Gastroesophageal sphincter (tissue), 4 donors: ENCODE measurements around the gene MAST3. TPM values are rescaled to one million over a fixed set of nuclear protein-coding genes. Genes with fewer than 3 reads are reported as not detected.
A peak's percentile ranks its signal among the peaks of the same experiment; 100 is the strongest.

Experiments used
- ATAC-seq: fragments of 150-250 bp; one replicate; pipeline ENCODE4 v1.9.1; 2016; ENCODE audit warnings: mild to moderate bottlenecking, moderate library complexity
- H3K27ac ChIP-seq, 4 donors: fragments of 200-600 bp; sonication (generic) in 3 of 4; 1 replicate in 3 of 4; 2 replicates in 1 of 4; pipeline ENCODE4 v1.5.1; 2016 to 2019
- H3K27me3 ChIP-seq: fragments of 200-600 bp; sonication (generic); one replicate; pipeline ENCODE4 v1.5.1; 2019
- H3K36me3 ChIP-seq, 2 donors: fragments of 200-600 bp; sonication (generic); one replicate each; pipeline ENCODE4 v1.5.1; 2019; ENCODE audit warnings: control low read depth in 1 of 2
- H3K4me1 ChIP-seq, 3 donors: fragments of 200-600 bp; sonication (generic); 1 replicate in 2 of 3; 2 replicates in 1 of 3; pipeline ENCODE4 v1.5.1; 2016 to 2019; ENCODE audit warnings: control low read depth in 2 of 3
- H3K4me3 ChIP-seq, 2 donors: fragments of 200-600 bp; sonication (generic); one replicate each; pipeline ENCODE4 v1.5.1; 2019; ENCODE audit warnings: mild to moderate bottlenecking in 1 of 2, moderate library complexity in 1 of 2
- H3K9me3 ChIP-seq, 3 donors: fragments of 200-600 bp; sonication (generic); one replicate each; pipeline ENCODE4 v1.5.1; 2017 to 2019; ENCODE audit warnings: control low read depth in 2 of 3
- CTCF ChIP-seq, 4 experiments: fragments of 200-600 bp in 2 of 4; fragments of 450-650 bp in 2 of 4; sonication (generic) in 1 of 4; IDR thresholded peaks; one replicate each; pipeline ENCODE4 v1.5.1; 2017 to 2019; ENCODE audit warnings: antibody characterized with exemption in 4 of 4, mild to moderate bottlenecking in 2 of 4, moderate library complexity in 2 of 4
- EP300 ChIP-seq: sonication (generic); formaldehyde crosslinking; IDR thresholded peaks from one replicate; pipeline ENCODE4 v1.6.1; 2017; ENCODE audit warnings: antibody characterized with exemption, mild to moderate bottlenecking
- POLR2A ChIP-seq, 2 donors: fragments of 450-650 bp; IDR thresholded peaks; one replicate each; pipeline ENCODE4 v1.6.1; 2017; ENCODE audit warnings: antibody characterized with exemption in 2 of 2, mild to moderate bottlenecking in 2 of 2, moderate library complexity in 1 of 2
- POLR2AphosphoS5 ChIP-seq: sonication (generic); formaldehyde crosslinking; IDR thresholded peaks from one replicate; pipeline ENCODE4 v1.6.1; 2017; ENCODE audit warnings: antibody characterized with exemption
- WGBS, 2 donors: methylation state at CpG; one replicate each; pipeline ENCODE4 v1.1.5; 2018; ENCODE audit warnings: low coverage in 1 of 2; 5-methylcytosine and 5-hydroxymethylcytosine counted together
- total RNA-seq, 4 donors: library from RNA; depleted of rRNA; stranded (reverse); fragments of >200 nt; gene quantifications; one replicate each; pipeline ENCODE4 v1.1.0, GENCODE V29; 2016

MAST3 gene
- total RNA-seq, 4 donors from 2014 or later, result 3.3 to 8.8 (median 4.8) TPM

GRCh38 chr19:18117692-18118378, 20.3 kb downstream of the MAST3 start:
- Histone ChIP-seq H3K4me1 (peaks cover 0 to 26% (median 11%) of the 10 kb centered on the region in 3 donors), H3K9me3 (no peaks in the 10 kb centered on the region), H3K27me3 (no peaks in the 10 kb centered on the region), H3K27ac (peak overlapping the region; percentile 8 to 85 (median 78)), H3K4me3 (peak overlapping the region; percentile 55 to 80), H3K36me3 (peaks cover 0 to 12% of the 10 kb centered on the region in 2 donors)
- peak; percentile 94 for ATAC-seq
- TF ChIP-seq EP300, result no peak
- no peak for TF ChIP-seq POLR2AphosphoS5
- TF ChIP-seq CTCF (IDR thresholded peaks at IDR 0.05), result peak in 1 of 4 experiments; percentile 27
- TF ChIP-seq POLR2A (IDR thresholded peaks at IDR 0.05), result no peak
- WGBS, 2 donors, result 0 to 1% methylated on average over 9 to 12 of the region's 86 CpGs

- H3K27ac ChIP-seq, result peak overlapping the region in 3 of 4 donors; percentile 77 to 85 (median 78)
- H3K36me3 ChIP-seq, result peaks cover 0 to 19% of the 10 kb centered on the region in 2 donors
- no peaks in the 10 kb centered on the region for H3K9me3 ChIP-seq
- no peaks in the 10 kb centered on the region for H3K27me3 ChIP-seq
- H3K4me3 ChIP-seq, result peak overlapping the region; percentile 55 to 80
- ATAC-seq, result no peak
- no peak for TF ChIP-seq POLR2A (IDR thresholded peaks at IDR 0.05)
- 35 to 50% methylated on average over 5 of the region's 14 CpGs for WGBS, 2 donors
- peaks cover 0 to 26% (median 11%) of the 10 kb centered on the region in 3 donors for H3K4me1 ChIP-seq
These were observed 20.9 kb downstream of the MAST3 start for GRCh38 chr19:18118420-18119012.

- WGBS, 2 donors, result 32 to 80% methylated on average over 1 to 7 of the region's 13 CpGs
- peaks cover 0 to 25% of the 10 kb centered on the region in 2 donors for H3K36me3 ChIP-seq
- no peaks in the 10 kb centered on the region for H3K9me3 ChIP-seq
- H3K4me3 ChIP-seq, result no peak overlapping the region
- H3K4me1 ChIP-seq, result peaks cover 0 to 26% (median 11%) of the 10 kb centered on the region in 3 donors
- peak overlapping the region in 3 of 4 donors; percentile 77 to 85 (median 78) for H3K27ac ChIP-seq
- ATAC-seq, result no peak
- H3K27me3 ChIP-seq, result no peaks in the 10 kb centered on the region
- no peak for TF ChIP-seq POLR2AphosphoS5
- TF ChIP-seq CTCF (IDR thresholded peaks at IDR 0.05), result no peak
- no peak for TF ChIP-seq POLR2A (IDR thresholded peaks at IDR 0.05)
- no peak for TF ChIP-seq EP300
These were observed 21.6 kb downstream of the MAST3 start for GRCh38 chr19:18119013-18119716.

- peaks cover 0 to 26% (median 11%) of the 10 kb centered on the region in 3 donors for H3K4me1 ChIP-seq
- no peak overlapping the region for H3K4me3 ChIP-seq
- TF ChIP-seq EP300 (no peak), CTCF (IDR thresholded peaks at IDR 0.05) (no peak), POLR2AphosphoS5 (no peak), POLR2A (IDR thresholded peaks at IDR 0.05) (no peak)
- peaks cover 0 to 31% of the 10 kb centered on the region in 2 donors for H3K36me3 ChIP-seq
- H3K27ac ChIP-seq, result peak overlapping the region in 1 of 4 donors; percentile 77
- no peak for ATAC-seq
- H3K27me3 ChIP-seq, result no peaks in the 10 kb centered on the region
- no peaks in the 10 kb centered on the region for H3K9me3 ChIP-seq
- 80% methylated on average over 1 of the region's 14 CpGs; no CpG with 5 or more reads in 1 of the 2 donors for WGBS, 2 donors
These were observed 22.1 kb downstream of the MAST3 start for GRCh38 chr19:18119717-18120105.

- no peak for TF ChIP-seq POLR2A (IDR thresholded peaks at IDR 0.05)
- no peak for TF ChIP-seq CTCF (IDR thresholded peaks at IDR 0.05)
- no peak for TF ChIP-seq POLR2AphosphoS5
- no peak for TF ChIP-seq EP300
- Histone ChIP-seq H3K27me3 (no peaks in the 10 kb centered on the region), H3K4me3 (no peak overlapping the region), H3K4me1 (peaks cover 0 to 26% (median 11%) of the 10 kb centered on the region in 3 donors), H3K36me3 (peaks cover 0 to 35% of the 10 kb centered on the region in 2 donors), H3K27ac (no peak overlapping the region), H3K9me3 (no peaks in the 10 kb centered on the region)
- 64% methylated on average over 1 of the region's 1 CpG; no CpG with 5 or more reads in 1 of the 2 donors for WGBS, 2 donors
- no peak for ATAC-seq
These were observed 22.5 kb downstream of the MAST3 start for GRCh38 chr19:18120127-18120526.
